RWPE1 (cell line): Measurements from ENCODE around the gene SMIM15.
"Not testable (repeated sequence)": the region's sequence is repeated elsewhere in the genome, so short reads cannot be mapped to it uniquely, and the experiment has no call there.

ENCODE experiments used
- CTCF ChIA-PET: fragments of 350-600 bp; sonication (Branson Sonifier 250); formaldehyde crosslinking; extraction: SDS; loops from one replicate; lab custom pipeline; 2021; lab: Yijun Ruan, JAX
- POLR2A ChIA-PET: fragments of 400-600 bp; formaldehyde crosslinking; extraction: SDS; loops from one replicate; lab custom pipeline; 2020; ENCODE audit warnings: antibody characterized with exemption; ENCODE audit not compliant: low non-redundant PET; lab: Yijun Ruan, JAX
- DNase-seq: peaks from one replicate; pipeline ENCODE4 v3.0.0; 2012; ENCODE audit warnings: low spot score
- H3K27ac ChIP-seq: fragments of 450-650 bp; 2 replicates; pipeline ENCODE4 v1.5.1; 2017
- TF ChIP-seq, protein P1 (sequence below): fragments of 450-650 bp; conservative IDR thresholded peaks from 2 replicates; pipeline ENCODE4 v1.5.1; 2017; ENCODE audit warnings: low read depth, mild to moderate bottlenecking

Gene SMIM15, protein sequence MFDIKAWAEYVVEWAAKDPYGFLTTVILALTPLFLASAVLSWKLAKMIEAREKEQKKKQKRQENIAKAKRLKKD

DNA sequence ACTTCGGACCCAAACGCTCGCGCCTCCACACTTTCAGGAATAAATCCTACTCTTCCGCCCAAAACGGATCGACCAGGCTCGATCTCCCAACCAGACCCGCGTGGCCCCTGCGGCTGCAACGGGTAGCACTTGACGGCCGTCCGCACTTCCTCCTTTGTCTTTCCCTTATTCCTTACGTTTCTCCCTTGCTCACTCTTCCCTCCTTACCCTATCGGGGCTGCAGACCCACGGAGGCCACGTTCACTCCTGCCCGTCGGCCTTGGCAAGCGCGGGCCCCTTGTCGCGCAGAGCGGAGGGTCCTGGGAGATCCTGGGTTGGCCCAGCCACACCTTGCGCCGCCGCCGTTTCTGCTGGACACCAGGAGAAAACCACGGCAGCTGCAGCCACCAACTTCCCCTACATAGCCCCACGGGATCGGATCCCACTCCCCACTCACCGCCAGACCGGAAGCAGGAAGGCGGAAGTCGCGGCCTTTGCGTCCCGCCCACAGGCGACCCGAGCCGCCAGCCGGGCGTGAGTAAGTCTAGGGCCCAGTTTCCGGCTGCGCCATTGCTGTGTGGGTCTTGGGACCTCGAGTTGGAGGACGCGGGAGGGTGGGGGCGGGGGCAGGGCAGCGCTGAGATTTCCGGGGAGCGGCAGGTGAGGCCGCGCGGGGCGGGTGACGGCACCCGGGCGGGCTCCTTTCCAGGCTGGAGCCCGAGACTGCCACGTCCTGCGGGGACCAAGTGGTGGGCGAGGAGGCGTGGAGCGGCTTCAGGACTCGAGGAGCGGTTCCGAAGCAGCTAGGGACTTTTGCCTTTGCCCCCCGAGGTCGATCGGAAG is at the start of gene SMIM15:
Gene SMIM15 (minus strand): TSS at position 459 of the 822 bp plus-strand sequence. CDS start 2,297 bp downstream, outside the sequence.
- ChIA-PET POLR2A (interaction anchor here (1.1 kb wide), 1 partner anchor 169 kb away, joined by 4 read pairs; no protein-coding TSS in a partner anchor), CTCF (interaction anchor here (1.0 kb wide), 1 partner anchor 496 kb away, joined by 4 read pairs; no protein-coding TSS in a partner anchor)
- H3K27ac ChIP-seq: peak within 1 kb of the TSS; percentile 95
- peak; percentile 94 for DNase-seq
- TF ChIP-seq, protein P1, sequence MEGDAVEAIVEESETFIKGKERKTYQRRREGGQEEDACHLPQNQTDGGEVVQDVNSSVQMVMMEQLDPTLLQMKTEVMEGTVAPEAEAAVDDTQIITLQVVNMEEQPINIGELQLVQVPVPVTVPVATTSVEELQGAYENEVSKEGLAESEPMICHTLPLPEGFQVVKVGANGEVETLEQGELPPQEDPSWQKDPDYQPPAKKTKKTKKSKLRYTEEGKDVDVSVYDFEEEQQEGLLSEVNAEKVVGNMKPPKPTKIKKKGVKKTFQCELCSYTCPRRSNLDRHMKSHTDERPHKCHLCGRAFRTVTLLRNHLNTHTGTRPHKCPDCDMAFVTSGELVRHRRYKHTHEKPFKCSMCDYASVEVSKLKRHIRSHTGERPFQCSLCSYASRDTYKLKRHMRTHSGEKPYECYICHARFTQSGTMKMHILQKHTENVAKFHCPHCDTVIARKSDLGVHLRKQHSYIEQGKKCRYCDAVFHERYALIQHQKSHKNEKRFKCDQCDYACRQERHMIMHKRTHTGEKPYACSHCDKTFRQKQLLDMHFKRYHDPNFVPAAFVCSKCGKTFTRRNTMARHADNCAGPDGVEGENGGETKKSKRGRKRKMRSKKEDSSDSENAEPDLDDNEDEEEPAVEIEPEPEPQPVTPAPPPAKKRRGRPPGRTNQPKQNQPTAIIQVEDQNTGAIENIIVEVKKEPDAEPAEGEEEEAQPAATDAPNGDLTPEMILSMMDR: no peak

DNA sequence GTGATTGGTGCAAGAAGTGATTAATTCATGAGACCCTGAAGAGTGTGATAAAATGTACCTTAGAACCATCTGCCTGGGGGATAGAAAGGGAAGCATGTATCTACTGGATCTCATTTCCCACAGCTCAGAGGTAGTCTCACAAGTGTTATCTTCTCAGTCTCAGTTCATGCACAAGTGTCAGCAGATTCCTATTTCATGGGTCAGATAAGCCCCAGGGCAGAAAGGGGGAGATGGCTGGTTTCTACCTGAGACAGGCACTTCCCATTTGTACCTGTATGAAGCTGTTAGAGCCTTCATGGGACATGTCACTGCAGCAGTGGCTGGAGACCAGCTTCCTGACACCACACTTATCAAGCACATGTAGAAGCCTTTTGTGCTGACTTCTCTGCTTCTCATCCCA is 45.6 kb upstream of the SMIM15 start:
- TF ChIP-seq, protein P1: no peak
- ChIA-PET POLR2A (no interaction called here), CTCF (no interaction called here)
- DNase-seq: peak; percentile 17
- H3K27ac ChIP-seq: no peak overlapping the region

DNA sequence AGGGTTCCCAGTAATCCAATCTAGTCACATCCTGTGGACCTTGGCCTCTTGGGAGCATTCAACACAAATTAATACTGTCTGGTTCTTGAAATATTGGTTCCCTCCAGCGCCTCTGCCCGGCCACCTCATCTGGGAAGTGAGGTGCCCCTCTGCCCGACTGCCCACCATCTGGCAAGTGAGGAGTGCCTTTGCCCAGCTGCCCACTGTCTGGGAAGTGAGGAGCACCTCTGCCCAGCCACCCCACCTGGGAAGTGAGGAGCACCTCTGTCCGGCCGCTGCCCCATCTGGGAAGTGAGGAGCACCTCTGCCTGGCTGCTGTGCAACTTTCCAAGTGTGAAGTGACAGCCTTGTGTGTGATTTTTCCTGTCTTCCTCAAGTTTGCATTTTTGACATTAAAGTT is 42.7 kb upstream of the SMIM15 start:
- ChIA-PET POLR2A (no interaction called here), CTCF (interaction anchor here (0.7 kb wide), 1 partner anchor 31 kb away, joined by 4 read pairs; no protein-coding TSS in a partner anchor)
- TF ChIP-seq, protein P1: no peak
- no peak overlapping the region for H3K27ac ChIP-seq
- DNase-seq: no peak

DNA sequence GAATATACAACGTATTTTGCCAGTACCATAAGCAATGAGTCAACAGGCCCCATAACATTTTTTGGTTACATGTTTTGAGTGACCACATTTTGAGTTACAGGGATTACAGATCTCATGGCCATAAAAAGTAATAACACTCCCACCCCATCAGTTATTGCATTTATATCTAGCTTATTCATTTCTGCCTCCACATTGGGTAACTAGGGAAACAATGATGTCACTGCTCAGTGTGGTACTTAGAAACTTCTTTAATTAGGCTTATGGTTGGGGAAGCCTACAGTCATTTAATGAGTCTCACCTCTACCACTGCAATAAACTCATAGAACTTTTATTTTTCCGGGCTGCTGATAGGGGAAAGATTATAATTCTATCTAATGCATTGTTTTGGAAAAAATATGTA is 39.9 kb upstream of the SMIM15 start:
- ChIA-PET POLR2A (no interaction called here), CTCF (no interaction called here)
- TF ChIP-seq, protein P1: no peak
- H3K27ac ChIP-seq: no peak overlapping the region
- no peak for DNase-seq

DNA sequence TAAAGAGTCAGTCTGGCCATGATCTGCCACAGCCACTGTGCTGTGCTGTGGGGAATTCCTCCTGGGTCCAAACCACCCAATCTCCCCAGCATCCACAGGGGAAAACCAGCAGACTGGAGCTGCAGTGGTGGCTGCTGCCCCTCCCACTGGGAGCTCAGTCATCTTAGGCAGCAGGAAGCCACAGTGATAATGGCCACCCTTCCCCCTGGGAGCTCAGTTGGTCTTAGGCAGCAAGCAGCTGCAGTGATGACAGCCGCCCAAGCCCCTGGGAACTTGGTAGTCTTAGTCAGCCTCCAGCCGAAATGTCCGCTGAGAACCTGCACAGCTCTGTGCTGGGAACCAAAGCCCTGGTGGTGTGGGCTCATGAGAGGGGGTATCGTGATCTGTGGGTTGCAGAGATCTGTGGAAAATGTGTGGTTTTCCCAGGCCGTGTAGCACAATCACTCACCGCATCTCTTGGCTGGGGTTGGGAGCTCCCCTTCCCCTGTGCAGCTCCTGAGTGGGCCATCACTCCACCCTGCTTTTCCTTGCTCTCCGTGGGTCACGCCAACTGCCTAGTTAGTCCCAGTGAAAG is 38.4 kb upstream of the SMIM15 start:
- ChIA-PET CTCF (interaction anchor here (0.6 kb wide), 1 partner anchor 81 kb away, joined by 4 read pairs; no protein-coding TSS in a partner anchor), POLR2A (no interaction called here)
- TF ChIP-seq, protein P1: no peak
- no peak for DNase-seq
- no peak overlapping the region for H3K27ac ChIP-seq

DNA sequence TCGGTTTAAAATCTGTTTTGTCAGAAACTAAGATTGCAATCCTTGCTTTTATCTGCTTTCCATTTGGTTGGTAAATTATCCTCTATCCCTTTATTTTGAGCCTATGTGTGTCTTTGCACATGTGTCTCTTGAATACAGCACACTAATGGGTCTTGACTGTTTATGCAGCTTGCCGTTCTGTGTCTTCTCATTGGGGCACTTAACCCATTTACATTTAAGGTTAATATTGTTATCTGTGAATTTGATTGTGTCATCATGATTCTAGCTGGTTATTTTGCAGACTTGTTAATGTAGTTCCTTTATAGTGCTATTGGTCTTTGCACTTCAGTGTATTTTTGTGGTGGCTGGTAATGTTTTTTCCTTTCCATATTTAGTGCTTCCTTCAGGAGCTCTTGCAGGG is 36.3 kb upstream of the SMIM15 start:
- ChIA-PET POLR2A (no interaction called here), CTCF (no interaction called here)
- TF ChIP-seq, protein P1: no peak
- H3K27ac ChIP-seq: no peak overlapping the region
- DNase-seq: no peak

DNA sequence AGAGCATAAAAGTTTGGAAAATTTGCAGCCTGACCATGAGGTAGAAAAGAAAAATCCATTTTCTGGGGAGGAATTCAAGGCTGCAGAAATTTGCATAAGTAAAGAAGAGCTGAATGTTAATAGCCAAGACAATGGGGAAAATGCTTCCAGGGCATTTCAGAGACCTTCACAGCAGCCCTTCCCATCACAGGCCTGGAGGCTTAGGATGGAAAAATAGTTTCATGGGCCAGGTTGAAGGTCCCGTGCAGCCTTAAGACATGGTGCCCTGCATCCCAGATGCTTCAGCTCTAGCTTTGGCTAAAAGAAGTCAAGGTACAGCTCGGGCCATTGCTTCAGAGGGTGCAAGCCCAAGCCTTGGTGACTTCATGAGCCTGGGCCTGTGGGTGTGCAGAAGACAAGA is 25.6 kb upstream of the SMIM15 start:
- DNase-seq, H3K27ac ChIP-seq, POLR2A ChIA-PET: not testable (repeated sequence)
- CTCF ChIA-PET: interaction anchor here (0.6 kb wide), 1 partner anchor 608 kb away, joined by 3 read pairs; no protein-coding TSS in a partner anchor

DNA sequence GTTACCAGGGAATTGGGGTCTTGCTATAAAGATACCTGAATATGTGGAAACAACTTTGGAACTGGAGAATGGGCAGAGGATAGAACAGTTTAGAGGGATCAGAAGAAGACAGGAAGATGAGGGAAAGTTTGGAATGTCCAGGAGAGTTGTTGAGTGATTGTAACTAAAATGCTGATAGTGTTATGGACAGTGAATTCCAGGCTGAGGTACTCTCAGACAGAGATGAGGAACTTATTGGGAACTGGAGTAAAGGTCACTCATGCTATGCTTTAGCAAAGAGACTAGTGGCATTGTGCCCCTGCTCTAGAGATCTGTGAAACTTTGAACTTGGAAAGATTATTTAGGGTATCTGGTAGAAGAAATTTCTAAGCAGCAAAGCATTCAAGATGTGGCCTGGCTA is 25.1 kb upstream of the SMIM15 start:
- POLR2A ChIA-PET, DNase-seq, H3K27ac ChIP-seq: not testable (repeated sequence)
- CTCF ChIA-PET: interaction anchor here (0.6 kb wide), 1 partner anchor 608 kb away, joined by 3 read pairs; no protein-coding TSS in a partner anchor
